DND-41 (cell line): Measurements from ENCODE around the gene ZP1.

Experiments
- ATAC-seq: fragments of 200-7000 bp; cut with Tn5 transposase; 3 replicates; pipeline ENCODE4 v1.9.1; 2021; ENCODE audit warnings: low read depth; ENCODE audit not compliant: insufficient read depth
- DNase-seq: peaks from one replicate; pipeline ENCODE4 v3.0.0-alpha.2; 2020
- H2AFZ ChIP-seq: 2 replicates; pipeline ENCODE4 v1.6.0; 2012; ENCODE audit warnings: low read depth, low read length
- H3K27ac ChIP-seq: 2 replicates; pipeline ENCODE4 v1.5.1; 2012; ENCODE audit warnings: low read length, inconsistent platforms
- H3K27me3 ChIP-seq: fragments of 200-600 bp; sonication (generic); 2 replicates; pipeline ENCODE4 v1.6.0; 2012; ENCODE audit warnings: low read length, mild to moderate bottlenecking, inconsistent platforms; ENCODE audit not compliant: insufficient read depth, poor library complexity
- H3K36me3 ChIP-seq: 2 replicates; pipeline ENCODE4 v1.5.1; 2012; ENCODE audit warnings: low read length, inconsistent platforms; ENCODE audit not compliant: insufficient read depth
- H3K4me1 ChIP-seq: 2 replicates; pipeline ENCODE4 v1.5.1; 2012; ENCODE audit warnings: mild to moderate bottlenecking, low read length; ENCODE audit not compliant: insufficient read depth
- H3K4me2 ChIP-seq: 2 replicates; pipeline ENCODE4 v1.6.0; 2012; ENCODE audit warnings: mild to moderate bottlenecking, moderate library complexity, low read length, inconsistent platforms; ENCODE audit not compliant: insufficient read depth
- H3K4me3 ChIP-seq, 2 experiments: fragments of 200-600 bp in 1 of 2; shearing (Covaris generic) in 1 of 2; 2 replicates each; pipeline ENCODE4 v1.5.1; 2012 to 2016; ENCODE audit warnings: inconsistent platforms in 2 of 2, low read length in 2 of 2, mild to moderate bottlenecking in 2 of 2, low read depth in 1 of 2, moderate library complexity in 1 of 2
- H3K79me2 ChIP-seq: 2 replicates; pipeline ENCODE4 v1.6.0; 2012; ENCODE audit warnings: low read length, inconsistent platforms; ENCODE audit not compliant: insufficient read depth
- H3K9ac ChIP-seq: 2 replicates; pipeline ENCODE4 v1.6.0; 2012; ENCODE audit warnings: low read depth, mild to moderate bottlenecking, inconsistent platforms, low read length, moderate library complexity
- H3K9me3 ChIP-seq: 2 replicates; pipeline ENCODE4 v1.5.1; 2012; ENCODE audit warnings: low read length, moderate library complexity, mild to moderate bottlenecking, inconsistent platforms; ENCODE audit not compliant: insufficient read depth, severe bottlenecking
- H4K20me1 ChIP-seq: 2 replicates; pipeline ENCODE4 v1.6.0; 2012; ENCODE audit warnings: low read length; ENCODE audit not compliant: insufficient read depth
- CTCF ChIP-seq: IDR thresholded peaks from 2 replicates; pipeline ENCODE4 v1.5.1; 2012; ENCODE audit warnings: borderline replicate concordance, low read length, moderate library complexity, mild to moderate bottlenecking; ENCODE audit not compliant: poor library complexity, severe bottlenecking; ENCODE audit errors: extremely low read depth
- EZH2 ChIP-seq: IDR thresholded peaks from 3 replicates; pipeline ENCODE4 v1.6.1; 2012; ENCODE audit warnings: borderline replicate concordance, low read depth, mild to moderate bottlenecking, moderate library complexity, low read length, inconsistent platforms; ENCODE audit not compliant: severe bottlenecking

ZP1 gene

DNA sequence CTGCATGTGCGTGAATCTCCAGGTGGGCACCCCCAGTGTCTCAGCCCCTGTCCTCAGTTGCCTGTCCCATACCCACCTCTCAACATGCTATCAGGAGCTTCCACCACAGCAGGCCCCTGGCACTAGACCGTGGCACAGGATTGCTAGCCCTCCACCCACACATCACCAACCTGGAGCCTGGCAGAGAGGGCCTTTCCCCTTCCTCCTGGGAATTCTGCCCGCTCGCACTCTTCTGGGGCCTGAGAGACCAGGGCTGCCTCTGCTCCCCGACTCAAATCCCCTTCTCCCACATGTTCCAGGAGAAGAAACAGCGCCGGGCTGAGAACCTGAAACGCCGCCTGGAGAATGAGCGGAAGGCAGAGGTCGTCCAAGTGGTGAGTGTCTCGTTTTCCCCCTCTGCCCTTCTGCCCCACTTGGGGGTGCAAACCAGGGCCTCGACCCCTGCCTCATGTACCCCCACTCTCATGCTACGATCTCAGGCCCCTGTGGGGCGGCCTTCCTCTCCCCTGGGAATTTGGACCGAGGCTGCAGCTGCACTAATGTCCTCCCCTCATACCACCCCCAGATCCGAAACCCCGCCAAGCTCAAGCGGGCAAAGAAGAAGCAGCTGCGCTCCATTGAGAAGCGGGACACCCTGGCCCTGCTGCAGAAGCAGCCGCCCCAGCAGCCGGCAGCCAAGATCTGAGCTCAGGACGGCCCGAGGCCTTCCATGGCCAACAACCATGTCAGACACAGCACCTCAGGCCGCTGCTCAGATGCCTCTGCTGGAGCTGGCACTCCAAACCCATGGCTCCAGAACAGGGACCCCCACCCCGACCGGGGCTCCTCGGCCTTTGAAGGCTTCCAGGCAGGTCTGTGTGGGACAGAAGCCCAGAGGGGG is 17.5 kb upstream of the ZP1 start:
- H3K9ac ChIP-seq: no peak overlapping the region
- H3K9me3 ChIP-seq: no peaks in the 10 kb centered on the region
- H3K4me1 ChIP-seq: peaks cover 15% of the 10 kb centered on the region

GRCh38 chr11:60851327-60852104 is 15.8 kb upstream of the ZP1 start:
- ATAC-seq (no peak), DNase-seq (no peak)
- Histone ChIP-seq H3K9ac (no peak overlapping the region), H3K4me3 (no peak overlapping the region), H3K27me3 (no peaks in the 10 kb centered on the region), H3K4me1 (no peaks in the 10 kb centered on the region; the same call in 1 of the 2 replicates), H3K4me2 (no peak overlapping the region), H3K9me3 (no peaks in the 10 kb centered on the region), H3K27ac (no peak overlapping the region), H2AFZ (no peak overlapping the region), H3K79me2 (peaks cover 5% of the 10 kb centered on the region; the same call in 1 of the 2 replicates), H4K20me1 (peaks cover 8% of the 10 kb centered on the region; the same call in 1 of the 2 replicates), H3K36me3 (peaks cover 48% of the 10 kb centered on the region)
- no peak for TF ChIP-seq EZH2
- TF ChIP-seq CTCF: no peak

More for the DNA sequence above, 17.5 kb upstream of the ZP1 start:
- no peak for DNase-seq
- Histone ChIP-seq H4K20me1 (peaks cover 19% of the 10 kb centered on the region; the same call in 1 of the 2 replicates), H3K79me2 (peaks cover 20% of the 10 kb centered on the region), H2AFZ (no peak overlapping the region), H3K4me2 (no peak overlapping the region), H3K27ac (no peak overlapping the region), H3K4me3 (no peak overlapping the region), H3K27me3 (no peaks in the 10 kb centered on the region), H3K36me3 (peaks cover 55% of the 10 kb centered on the region)
- no peak for TF ChIP-seq EZH2
- no peak for TF ChIP-seq CTCF
- ATAC-seq: no peak

DNA sequence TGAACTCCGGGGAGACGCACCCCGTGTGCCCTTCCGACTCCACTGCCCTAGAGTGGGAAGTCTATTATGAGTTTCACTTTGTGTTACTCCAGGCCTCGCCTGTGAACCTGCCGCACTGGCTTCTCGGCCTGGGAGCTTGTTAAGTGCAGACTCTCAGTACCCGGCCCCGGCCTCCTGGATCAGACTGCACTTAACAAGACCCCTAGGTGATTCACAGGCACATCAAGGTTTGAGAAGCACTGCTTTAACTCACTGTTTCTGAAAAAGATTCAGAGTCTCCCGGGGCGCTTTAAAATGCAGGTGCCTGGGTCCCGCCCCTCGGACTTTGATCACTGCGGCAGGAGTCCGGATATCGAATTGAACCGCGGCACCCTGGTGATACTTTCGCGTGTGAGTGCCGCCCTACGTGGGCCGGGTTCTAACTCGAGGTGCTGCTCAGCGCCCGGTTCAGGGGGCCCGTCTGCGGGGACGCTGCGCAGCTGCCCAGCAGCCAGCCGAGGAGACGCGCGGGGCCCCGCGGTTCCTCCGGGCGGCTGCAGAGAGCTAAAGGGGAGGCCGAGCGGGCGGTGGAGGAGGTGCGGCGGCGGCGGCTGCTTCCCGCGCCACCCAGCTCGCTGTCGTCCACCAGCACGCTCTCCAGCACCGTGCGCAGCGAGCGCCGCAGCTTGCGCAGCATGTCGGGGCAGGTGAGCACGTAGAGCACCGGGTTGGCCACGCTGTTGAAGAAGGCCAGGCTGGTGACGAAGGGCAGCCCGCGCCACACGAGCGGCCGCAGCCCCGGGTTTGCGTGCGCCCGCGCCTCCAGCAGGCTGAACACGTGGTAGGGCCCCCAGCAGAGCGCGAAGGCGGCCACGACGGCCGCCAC is 15.0 kb upstream of the ZP1 start:
- no peak overlapping the region for H3K27ac ChIP-seq

More for the DNA sequence above, 15.0 kb upstream of the ZP1 start:
- Histone ChIP-seq H3K36me3 (peaks cover 45% of the 10 kb centered on the region), H2AFZ (no peak overlapping the region), H3K4me3 (no peak overlapping the region), H3K4me2 (no peak overlapping the region), H3K9me3 (no peaks in the 10 kb centered on the region), H3K79me2 (peaks cover 2% of the 10 kb centered on the region; the same call in 1 of the 2 replicates), H3K4me1 (no peaks in the 10 kb centered on the region; the same call in 1 of the 2 replicates), H4K20me1 (peaks cover 8% of the 10 kb centered on the region; the same call in 1 of the 2 replicates), H3K9ac (no peak overlapping the region), H3K27me3 (no peaks in the 10 kb centered on the region)
- ATAC-seq: no peak
- no peak for TF ChIP-seq CTCF
- TF ChIP-seq EZH2: no peak
- no peak for DNase-seq
